Fibroblast of lung (primary cell): Measurements from ENCODE around the gene DDX59. TPM values are rescaled to one million over a fixed set of nuclear protein-coding genes. Genes with fewer than 3 reads are reported as not detected.

ENCODE experiments used
- DNase-seq, 2 donors: peaks; one replicate each; pipeline versions ENCODE4 v3.0.0 to v3.0.0-alpha.2; 2010; ENCODE audit warnings: low read depth in 2 of 2
- H2AFZ ChIP-seq: 2 replicates; pipeline ENCODE4 v1.5.1; 2012; ENCODE audit warnings: low read length, control low read depth, inconsistent platforms
- H3K27ac ChIP-seq: 2 replicates; pipeline ENCODE4 v1.5.1; 2011; ENCODE audit warnings: low read length, control low read depth; ENCODE audit not compliant: insufficient read depth
- H3K27me3 ChIP-seq: 2 replicates; pipeline ENCODE4 v1.5.1; 2011; ENCODE audit warnings: mild to moderate bottlenecking, low read length; ENCODE audit not compliant: control insufficient read depth, insufficient read depth
- H3K36me3 ChIP-seq: 2 replicates; pipeline ENCODE4 v1.5.1; 2011; ENCODE audit warnings: low read length; ENCODE audit not compliant: control insufficient read depth, insufficient read depth
- H3K4me1 ChIP-seq: 2 replicates; pipeline ENCODE4 v1.5.1; 2011; ENCODE audit warnings: low read length; ENCODE audit not compliant: control insufficient read depth, insufficient read depth; ENCODE audit errors: extremely low read depth
- H3K4me2 ChIP-seq: 2 replicates; pipeline ENCODE4 v1.5.1; 2011; ENCODE audit warnings: low read length, control low read depth; ENCODE audit not compliant: insufficient read depth; ENCODE audit errors: extremely low read depth
- H3K4me3 ChIP-seq, 4 experiments: fragments of 200-600 bp in 1 of 4; sonication (generic) in 1 of 4; replicated peaks in 1 of 4; 2 replicates each; pipeline ENCODE4 v1.5.1; 2011 to 2016; ENCODE audit warnings: low read length in 4 of 4, low read depth in 3 of 4, mild to moderate bottlenecking in 3 of 4, control low read depth in 2 of 4, inconsistent platforms in 1 of 4, mixed read lengths in 1 of 4; ENCODE audit not compliant: insufficient read depth in 1 of 4; ENCODE audit errors: control extremely low read depth in 1 of 4
- H3K79me2 ChIP-seq: 2 replicates; pipeline ENCODE4 v1.5.1; 2012; ENCODE audit warnings: mild to moderate bottlenecking, low read length, inconsistent platforms; ENCODE audit not compliant: control insufficient read depth, insufficient read depth
- H3K9ac ChIP-seq: 2 replicates; pipeline ENCODE4 v1.5.1; 2011; ENCODE audit warnings: mild to moderate bottlenecking, low read length, control low read depth; ENCODE audit not compliant: insufficient read depth
- H3K9me3 ChIP-seq: 2 replicates; pipeline ENCODE4 v1.5.1; 2012; ENCODE audit warnings: low read depth, low read length; ENCODE audit not compliant: control insufficient read depth, insufficient read depth
- H4K20me1 ChIP-seq: 2 replicates; pipeline ENCODE4 v1.5.1; 2011; ENCODE audit warnings: low read length; ENCODE audit not compliant: control insufficient read depth, insufficient read depth; ENCODE audit errors: extremely low read depth
- CTCF ChIP-seq, 2 donors: IDR thresholded peaks in 1 of 2; conservative IDR thresholded peaks in 1 of 2; 1 replicate in 1 of 2; 2 replicates in 1 of 2; pipeline ENCODE4 v1.5.1; 2011 to 2012; ENCODE audit warnings: low read length in 2 of 2, control low read depth in 1 of 2, inconsistent platforms in 1 of 2, low read depth in 1 of 2, mild to moderate bottlenecking in 1 of 2
- EZH2 ChIP-seq: IDR thresholded peaks from 2 replicates; pipeline ENCODE4 v1.5.1; 2012; ENCODE audit warnings: low read length, control low read depth, mild to moderate bottlenecking; ENCODE audit errors: missing control alignments
- polyA plus RNA-seq, 2 donors: library from polyadenylated mRNA; depleted of rRNA in 1 of 2; stranded (reverse) in 1 of 2; unstranded in 1 of 2; fragments of >200 nt; gene quantifications; 2 replicates each; pipeline ENCODE4 v1.2.1, GENCODE V29; 2011 to 2012; ENCODE audit warnings: missing spikeins in 1 of 2
- total RNA-seq: library from RNA; depleted of rRNA; stranded (reverse); fragments of >200 nt; gene quantifications from 2 replicates; pipeline ENCODE4 v1.2.1, GENCODE V29; 2014

DDX59 gene
- total and polyA plus RNA-seq, 2 donors (not counting 1 experiment from before 2014, with no cell fraction given), result 14.0 to 18.7 TPM

- H3K36me3 ChIP-seq, result no peaks in the 10 kb centered on the region
- no peaks in the 10 kb centered on the region for H3K79me2 ChIP-seq
- H2AFZ ChIP-seq, result no peak overlapping the region
- H3K4me1 ChIP-seq, result no peaks in the 10 kb centered on the region
- H3K4me2 ChIP-seq, result no peak overlapping the region
- H3K9ac ChIP-seq, result no peak overlapping the region
- no peaks in the 10 kb centered on the region for H3K27me3 ChIP-seq
- no peak for DNase-seq
- TF ChIP-seq CTCF (conservative IDR thresholded peaks at IDR 0.05 in 1 of 2, IDR thresholded peaks at IDR 0.05 in 1 of 2; ENCODE audit: low read depth in 1 of 2, low read length in 2 of 2) (no peak), EZH2 (no peak)
- no peak overlapping the region for H3K27ac ChIP-seq
- H3K4me3 ChIP-seq, result no peak overlapping the region
- no peaks in the 10 kb centered on the region for H3K9me3 ChIP-seq
- no peaks in the 10 kb centered on the region for H4K20me1 ChIP-seq
Observed at GRCh38 chr1:200694738-200695137, 25.0 kb upstream of the DDX59 start.

- no peak for DNase-seq
- Histone ChIP-seq H2AFZ (no peak overlapping the region), H3K36me3 (no peaks in the 10 kb centered on the region), H3K9ac (no peak overlapping the region), H3K9me3 (no peaks in the 10 kb centered on the region), H4K20me1 (no peaks in the 10 kb centered on the region), H3K4me2 (no peak overlapping the region), H3K79me2 (no peaks in the 10 kb centered on the region), H3K4me1 (no peaks in the 10 kb centered on the region), H3K27ac (no peak overlapping the region), H3K4me3 (no peak overlapping the region), H3K27me3 (no peaks in the 10 kb centered on the region)
- no peak for TF ChIP-seq CTCF (conservative IDR thresholded peaks at IDR 0.05 in 1 of 2, IDR thresholded peaks at IDR 0.05 in 1 of 2; ENCODE audit: low read depth in 1 of 2, low read length in 2 of 2)
- TF ChIP-seq EZH2, result no peak
Observed at GRCh38 chr1:200693327-200693726, 23.6 kb upstream of the DDX59 start.

- no peaks in the 10 kb centered on the region for H3K79me2 ChIP-seq
- no peaks in the 10 kb centered on the region for H4K20me1 ChIP-seq
- no peaks in the 10 kb centered on the region for H3K9me3 ChIP-seq
- H3K9ac ChIP-seq, result no peak overlapping the region
- H3K4me2 ChIP-seq, result no peak overlapping the region
- no peak overlapping the region for H3K27ac ChIP-seq
- no peak for TF ChIP-seq EZH2
- TF ChIP-seq CTCF (conservative IDR thresholded peaks at IDR 0.05 in 1 of 2, IDR thresholded peaks at IDR 0.05 in 1 of 2; ENCODE audit: low read depth in 1 of 2, low read length in 2 of 2), result no peak
- no peaks in the 10 kb centered on the region for H3K27me3 ChIP-seq
- no peak for DNase-seq
- no peak overlapping the region for H3K4me3 ChIP-seq
- H2AFZ ChIP-seq, result no peak overlapping the region
- H3K4me1 ChIP-seq, result no peaks in the 10 kb centered on the region
- no peaks in the 10 kb centered on the region for H3K36me3 ChIP-seq
Observed at GRCh38 chr1:200692316-200692715, 22.6 kb upstream of the DDX59 start.
